Neural cell (in vitro differentiated cells): Measurements from ENCODE around the gene CDH4. TPM values are rescaled to one million over a fixed set of nuclear protein-coding genes. Genes with fewer than 3 reads are reported as not detected.

Experiments
- H2AFZ ChIP-seq: fragments of 200-600, 300-800 bp; sonication (generic), shearing (Covaris generic); 2 replicates; pipeline ENCODE4 v1.6.0; 2014; ENCODE audit warnings: low read depth, mild to moderate bottlenecking, antibody characterized with exemption, low read length, moderate library complexity
- H3F3A ChIP-seq: fragments of 200-600 bp; shearing (Covaris generic); 2 replicates; pipeline ENCODE4 v1.6.1; 2016; ENCODE audit warnings: mild to moderate bottlenecking, moderate library complexity, mixed read lengths, antibody characterized with exemption, low read length; ENCODE audit not compliant: insufficient read depth, poor library complexity, severe bottlenecking
- H3K27ac ChIP-seq: fragments of 200-600, 300-800 bp; sonication (generic), shearing (Covaris generic); 2 replicates; pipeline ENCODE4 v1.5.1; 2014; ENCODE audit warnings: mild to moderate bottlenecking, low read length, moderate library complexity
- H3K27me3 ChIP-seq: fragments of 300-800, 200-600 bp; sonication (generic), shearing (Covaris generic); 2 replicates; pipeline ENCODE4 v1.6.0; 2014; ENCODE audit warnings: mild to moderate bottlenecking, low read depth, low read length, moderate library complexity; ENCODE audit not compliant: insufficient read depth
- H3K36me3 ChIP-seq: fragments of 300-800, 200-600 bp; sonication (generic), shearing (Covaris generic); 2 replicates; pipeline ENCODE4 v1.5.1; 2014; ENCODE audit warnings: mild to moderate bottlenecking, antibody characterized with exemption, low read length, moderate library complexity; ENCODE audit not compliant: insufficient read depth
- H3K4me2 ChIP-seq: fragments of 300-800, 200-600 bp; sonication (generic), shearing (Covaris generic); 2 replicates; pipeline ENCODE4 v1.6.0; 2014; ENCODE audit warnings: mild to moderate bottlenecking, low read length
- H3K4me3 ChIP-seq: fragments of 300-800, 200-600 bp; sonication (generic), shearing (Covaris generic); 2 replicates; pipeline ENCODE4 v1.5.1; 2014; ENCODE audit warnings: mild to moderate bottlenecking, low read length, moderate library complexity
- H3K79me2 ChIP-seq: fragments of 200-600 bp; shearing (Covaris generic); replicated peaks from 2 replicates; pipeline ENCODE4 v1.6.0; 2014; ENCODE audit warnings: mild to moderate bottlenecking, low read length, moderate library complexity; ENCODE audit not compliant: insufficient read depth
- H3K9ac ChIP-seq: fragments of 300-800, 200-600 bp; sonication (generic), shearing (Covaris generic); 2 replicates; pipeline ENCODE4 v1.6.1; 2016; ENCODE audit warnings: mild to moderate bottlenecking, low read length, mixed read lengths
- H3K9me2 ChIP-seq: fragments of 200-600 bp; shearing (Covaris generic); 2 replicates; pipeline ENCODE4 v1.6.1; 2016; ENCODE audit warnings: mild to moderate bottlenecking, low read length, mixed read lengths; ENCODE audit not compliant: insufficient read depth
- H3K9me3 ChIP-seq: fragments of 200-600, 300-800 bp; sonication (generic), shearing (Covaris generic); 2 replicates; pipeline ENCODE4 v1.6.1; 2016; ENCODE audit warnings: mild to moderate bottlenecking, mixed run types, low read length, moderate library complexity, mixed read lengths
- H4K20me1 ChIP-seq: fragments of 200-600 bp; shearing (Covaris generic); 2 replicates; pipeline ENCODE4 v1.6.1; 2016; ENCODE audit warnings: mild to moderate bottlenecking, mixed run types; ENCODE audit not compliant: insufficient read depth
- CTCF ChIP-seq: fragments of 450-650 bp; IDR thresholded peaks from 2 replicates; pipeline ENCODE4 v1.5.1; 2014; ENCODE audit warnings: antibody characterized with exemption, mild to moderate bottlenecking, moderate library complexity; ENCODE audit not compliant: poor library complexity, severe bottlenecking
- EP300 ChIP-seq: fragments of 450-650 bp; conservative IDR thresholded peaks from 2 replicates; pipeline ENCODE4 v1.6.1; 2014; ENCODE audit warnings: antibody characterized with exemption, mild to moderate bottlenecking, moderate library complexity; ENCODE audit not compliant: poor library complexity, severe bottlenecking
- EZH2 ChIP-seq: fragments of 200-600, 300-800 bp; shearing (Covaris generic), sonication (generic); IDR thresholded peaks from 2 replicates; pipeline ENCODE4 v1.6.1; 2014; ENCODE audit warnings: antibody characterized with exemption, low read length, borderline replicate concordance, mild to moderate bottlenecking; ENCODE audit not compliant: insufficient read depth, poor library complexity, severe bottlenecking
- MXI1 ChIP-seq: fragments of 450-650 bp; conservative IDR thresholded peaks from 2 replicates; pipeline ENCODE4 v1.6.1; 2014; ENCODE audit warnings: antibody characterized with exemption, mild to moderate bottlenecking; ENCODE audit not compliant: poor library complexity, severe bottlenecking
- POLR2AphosphoS5 ChIP-seq: IDR thresholded peaks from 2 replicates; pipeline ENCODE4 v1.6.1; 2012
- RAD21 ChIP-seq: fragments of 450-650 bp; conservative IDR thresholded peaks from 2 replicates; pipeline ENCODE4 v1.6.1; 2014; ENCODE audit warnings: antibody characterized with exemption, mild to moderate bottlenecking, moderate library complexity
- REST ChIP-seq: IDR thresholded peaks from 2 replicates; pipeline ENCODE4 v1.6.1; 2012; ENCODE audit warnings: borderline replicate concordance
- SMC3 ChIP-seq: fragments of 450-650 bp; conservative IDR thresholded peaks from 2 replicates; pipeline ENCODE4 v1.6.1; 2014; ENCODE audit warnings: antibody characterized with exemption, mild to moderate bottlenecking, moderate library complexity; ENCODE audit not compliant: poor library complexity
- TAF1 ChIP-seq: IDR thresholded peaks from 2 replicates; pipeline ENCODE4 v1.6.1; 2012; ENCODE audit warnings: low read depth
- polyA plus RNA-seq: library from polyadenylated mRNA; depleted of rRNA; stranded (reverse); fragments of >200 nt; gene quantifications from 2 replicates; pipeline ENCODE4 v1.2.3, GENCODE V29; 2014

Gene CDH4
- polyA plus RNA-seq, 1 donor from 2014 or later: 24.6 TPM

GRCh38 chr20:61806995-61807394 is 554.9 kb downstream of the CDH4 start:
- Histone ChIP-seq H3K4me3 (peak overlapping the region; percentile 7), H3K79me2 (no peaks in the 10 kb centered on the region), H3K9ac (no peak overlapping the region), H4K20me1 (no peaks in the 10 kb centered on the region), H3K9me2 (no peaks in the 10 kb centered on the region), H3K27me3 (no peaks in the 10 kb centered on the region), H2AFZ (no peak overlapping the region), H3K27ac (no peak overlapping the region), H3K4me2 (no peak overlapping the region), H3F3A (no peaks in the 10 kb centered on the region), H3K36me3 (no peaks in the 10 kb centered on the region), H3K9me3 (no peaks in the 10 kb centered on the region)
- TF ChIP-seq RAD21 (no peak), SMC3 (no peak), TAF1 (no peak), REST (no peak), EZH2 (no peak), CTCF (no peak), POLR2AphosphoS5 (no peak), EP300 (no peak), MXI1 (no peak)

GRCh38 chr20:61807471-61808160 is 555.6 kb downstream of the CDH4 start:
- no peaks in the 10 kb centered on the region for H3K36me3 ChIP-seq
- H4K20me1 ChIP-seq: no peaks in the 10 kb centered on the region
- TF ChIP-seq EP300: no peak
- TF ChIP-seq SMC3: no peak
- TF ChIP-seq POLR2AphosphoS5: no peak
- TF ChIP-seq CTCF: no peak
- TF ChIP-seq EZH2: no peak
- TF ChIP-seq MXI1: no peak
- no peak for TF ChIP-seq RAD21
- no peak for TF ChIP-seq REST
- no peak for TF ChIP-seq TAF1
- H3K9me2 ChIP-seq: no peaks in the 10 kb centered on the region
- H3K4me3 ChIP-seq: no peak overlapping the region
- H3K27ac ChIP-seq: no peak overlapping the region
- no peak overlapping the region for H3K9ac ChIP-seq
- H3F3A ChIP-seq: no peaks in the 10 kb centered on the region
- no peak overlapping the region for H3K4me2 ChIP-seq
- H2AFZ ChIP-seq: no peak overlapping the region
- no peaks in the 10 kb centered on the region for H3K9me3 ChIP-seq
- no peaks in the 10 kb centered on the region for H3K27me3 ChIP-seq
- H3K79me2 ChIP-seq: no peaks in the 10 kb centered on the region
